GM21367 (cell line): ENCODE results near the gene GPR32.
"Not testable (repeated sequence)": the region's sequence is repeated elsewhere in the genome, so short reads cannot be mapped to it uniquely, and the experiment has no call there.

ENCODE experiments used
- ATAC-seq: cut with Tn5 transposase; IDR thresholded peaks from one replicate; pipeline ENCODE4 v1.9.1; 2021; ENCODE audit not compliant: unreplicated experiment

The GPR32 gene, protein sequence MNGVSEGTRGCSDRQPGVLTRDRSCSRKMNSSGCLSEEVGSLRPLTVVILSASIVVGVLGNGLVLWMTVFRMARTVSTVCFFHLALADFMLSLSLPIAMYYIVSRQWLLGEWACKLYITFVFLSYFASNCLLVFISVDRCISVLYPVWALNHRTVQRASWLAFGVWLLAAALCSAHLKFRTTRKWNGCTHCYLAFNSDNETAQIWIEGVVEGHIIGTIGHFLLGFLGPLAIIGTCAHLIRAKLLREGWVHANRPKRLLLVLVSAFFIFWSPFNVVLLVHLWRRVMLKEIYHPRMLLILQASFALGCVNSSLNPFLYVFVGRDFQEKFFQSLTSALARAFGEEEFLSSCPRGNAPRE

DNA sequence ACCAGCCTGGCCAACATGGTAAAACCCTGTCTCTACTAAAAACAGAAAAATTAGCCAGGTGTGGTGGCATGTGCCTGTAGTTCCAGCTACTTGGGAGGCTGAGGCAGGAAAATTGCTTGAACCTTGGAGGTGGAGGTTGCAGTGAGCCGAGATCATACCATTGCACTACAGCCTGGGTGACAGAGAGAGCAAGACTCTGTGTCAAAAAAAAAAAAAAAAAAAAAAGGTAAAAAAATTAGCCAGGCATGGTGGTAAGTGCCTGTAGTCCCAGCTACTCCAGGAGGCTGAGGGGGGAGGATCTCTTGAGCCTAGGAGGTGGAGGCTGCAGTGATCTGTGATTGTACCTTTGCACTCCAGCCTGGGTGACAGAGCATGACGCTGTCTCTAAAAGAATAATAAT lies at the start of gene GPR32:
GPR32 (plus strand) TSS at position 301 of the 400 bp plus-strand sequence. CDS start 137 bp downstream, outside the sequence.
- ATAC-seq = not testable (repeated sequence)

DNA sequence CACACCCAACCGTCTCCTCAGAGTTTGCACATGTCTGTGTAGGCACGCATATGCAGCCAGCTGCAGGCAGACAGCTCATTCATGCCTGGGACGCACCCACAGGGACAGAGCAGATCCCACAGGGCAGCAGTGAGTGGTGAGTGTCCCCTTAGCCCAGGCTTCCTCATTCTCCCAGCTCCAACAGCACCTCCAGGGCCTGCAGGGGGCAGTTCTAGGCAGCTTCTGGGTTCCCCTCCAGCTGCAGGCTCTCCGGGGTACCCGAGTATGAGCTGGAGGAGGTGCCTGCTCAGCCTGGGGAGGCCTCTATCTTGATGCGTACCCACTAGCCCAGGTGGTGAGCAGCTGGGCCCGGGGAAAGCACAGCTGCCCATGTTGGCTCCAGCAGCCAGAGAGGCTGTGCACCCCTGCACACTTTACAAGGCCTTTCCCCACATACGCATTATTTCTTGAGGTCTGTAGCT lies 49.3 kb upstream of the GPR32 start:
- ATAC-seq = no peak

- ATAC-seq = no peak
Measured at GRCh38 chr19:50721441-50722137, 48.7 kb upstream of the GPR32 start.

GRCh38 chr19:50722201-50723013 lies 47.9 kb upstream of the GPR32 start:
- ATAC-seq = no peak

- ATAC-seq = no peak
Measured at GRCh38 chr19:50723069-50723468, 47.2 kb upstream of the GPR32 start, which contains the start of gene CLEC11A. Gene CLEC11A (plus strand): TSS chr19:50723364. CDS start chr19:50723526, 162 bp downstream.

DNA sequence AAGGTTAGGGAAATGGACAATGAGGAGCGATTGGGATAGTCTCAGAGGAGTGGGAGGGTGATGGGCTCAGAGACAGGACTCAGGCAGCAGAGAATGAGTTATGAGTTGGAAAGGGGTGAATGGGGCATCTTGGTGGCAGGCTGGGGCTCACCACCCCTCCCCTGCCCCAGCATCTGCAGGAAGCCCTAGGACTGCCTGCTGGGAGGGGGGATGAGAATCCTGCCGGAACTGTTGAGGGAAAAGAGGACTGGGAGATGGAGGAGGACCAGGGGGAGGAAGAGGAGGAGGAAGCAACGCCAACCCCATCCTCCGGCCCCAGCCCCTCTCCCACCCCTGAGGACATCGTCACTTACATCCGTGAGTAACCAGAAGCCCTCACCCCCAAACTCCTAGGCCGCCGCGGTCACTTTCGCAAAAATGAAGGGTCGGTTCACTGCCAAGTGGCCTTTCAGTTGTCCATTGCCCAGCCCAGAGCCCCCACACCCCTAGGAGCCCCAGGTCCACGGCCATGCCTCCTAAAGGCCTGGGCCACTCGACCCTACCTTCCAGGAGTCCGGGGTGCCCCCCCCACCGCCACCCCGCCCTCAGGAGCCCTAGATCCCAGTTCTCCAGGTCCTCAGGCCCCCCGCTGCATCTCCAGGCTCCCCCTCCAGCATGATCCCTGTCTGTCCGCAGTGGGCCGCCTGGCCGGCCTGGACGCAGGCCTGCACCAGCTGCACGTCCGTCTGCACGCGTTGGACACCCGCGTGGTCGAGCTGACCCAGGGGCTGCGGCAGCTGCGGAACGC lies 46.3 kb upstream of the GPR32 start:
- no peak for ATAC-seq

GRCh38 chr19:50724522-50725217 lies 45.6 kb upstream of the GPR32 start:
- ATAC-seq = peak; percentile 60

DNA sequence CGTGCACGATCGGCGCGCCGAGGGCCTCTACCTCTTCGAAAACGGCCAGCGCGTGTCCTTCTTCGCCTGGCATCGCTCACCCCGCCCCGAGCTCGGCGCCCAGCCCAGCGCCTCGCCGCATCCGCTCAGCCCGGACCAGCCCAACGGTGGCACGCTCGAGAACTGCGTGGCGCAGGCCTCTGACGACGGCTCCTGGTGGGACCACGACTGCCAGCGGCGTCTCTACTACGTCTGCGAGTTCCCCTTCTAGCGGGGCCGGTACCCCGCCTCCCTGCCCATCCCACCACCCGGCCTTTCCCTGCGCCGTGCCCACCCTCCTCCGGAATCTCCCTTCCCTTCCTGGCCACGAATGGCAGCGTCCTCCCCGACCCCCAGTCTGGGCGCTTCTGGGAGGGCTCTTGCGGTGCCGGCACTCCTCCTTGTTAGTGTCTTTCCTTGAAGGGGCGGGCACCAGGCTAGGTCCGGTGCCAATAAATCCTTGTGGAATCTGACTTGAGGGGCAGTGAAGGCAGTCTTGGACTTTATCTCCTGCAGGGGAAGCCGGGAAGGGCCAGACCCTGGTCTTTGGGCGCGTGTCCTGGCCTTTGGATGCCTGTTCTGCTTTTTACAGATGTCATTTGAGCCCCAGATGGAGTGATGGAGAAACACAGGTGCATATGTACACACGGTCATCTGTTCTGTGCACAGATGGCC lies 44.9 kb upstream of the GPR32 start:
- no peak for ATAC-seq

DNA sequence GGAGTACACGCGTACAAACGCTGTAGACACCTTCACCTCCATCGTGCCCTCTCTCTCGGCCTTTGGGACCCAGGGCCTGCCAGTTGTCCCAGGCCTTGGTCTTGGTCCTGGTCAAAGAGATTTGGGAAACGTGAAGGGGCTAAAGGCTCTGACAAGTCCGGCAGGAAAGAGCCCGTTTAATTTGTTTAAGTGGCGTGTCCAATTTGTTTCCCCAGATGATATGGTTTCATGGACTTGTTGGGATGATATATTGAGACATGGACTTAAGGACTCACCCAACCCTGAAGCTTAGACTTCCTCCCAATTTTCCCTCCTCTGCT lies 44.4 kb upstream of the GPR32 start:
- no peak for ATAC-seq

- ATAC-seq = no peak
Measured at GRCh38 chr19:50728084-50728737, 42.1 kb upstream of the GPR32 start.

DNA sequence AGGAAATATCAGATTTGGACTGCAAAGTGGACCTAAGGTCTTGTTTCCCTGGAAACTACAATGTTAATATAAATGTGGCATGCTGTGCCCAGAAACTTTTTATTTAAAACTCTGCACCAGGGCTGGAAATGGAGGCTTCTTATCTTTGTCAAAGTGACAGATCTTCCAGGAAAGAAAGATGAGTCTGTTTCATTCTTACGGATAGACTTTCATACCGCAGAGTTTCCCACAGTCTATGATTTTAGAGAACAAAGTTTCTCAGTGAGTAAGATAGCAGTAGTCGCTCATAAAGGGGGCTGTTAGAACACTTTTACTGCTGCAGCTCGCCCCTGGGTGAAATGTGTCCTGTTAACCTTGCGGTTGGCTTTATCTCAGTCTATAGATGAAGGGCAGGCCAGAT lies 40.4 kb upstream of the GPR32 start:
- no peak for ATAC-seq

DNA sequence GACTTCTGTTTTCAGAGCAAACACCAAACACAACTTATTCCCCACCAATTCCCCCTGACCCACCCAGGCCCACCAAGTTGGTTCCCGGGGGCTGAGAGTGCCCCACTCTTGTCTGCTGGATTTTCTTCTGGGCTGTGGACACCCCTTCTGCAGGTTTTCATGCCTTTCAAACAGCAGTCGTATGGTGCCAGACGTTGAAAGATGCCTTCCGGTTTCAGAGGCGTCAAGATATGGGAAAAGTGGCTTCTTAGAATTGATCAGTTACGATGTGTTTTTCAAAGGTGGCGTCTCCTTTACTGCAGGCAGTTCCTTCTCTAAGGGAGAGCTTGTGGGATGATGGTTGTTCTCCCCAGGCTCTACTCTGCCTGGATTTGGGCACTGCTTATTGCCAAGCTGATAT lies 34.4 kb upstream of the GPR32 start:
- no peak for ATAC-seq

DNA sequence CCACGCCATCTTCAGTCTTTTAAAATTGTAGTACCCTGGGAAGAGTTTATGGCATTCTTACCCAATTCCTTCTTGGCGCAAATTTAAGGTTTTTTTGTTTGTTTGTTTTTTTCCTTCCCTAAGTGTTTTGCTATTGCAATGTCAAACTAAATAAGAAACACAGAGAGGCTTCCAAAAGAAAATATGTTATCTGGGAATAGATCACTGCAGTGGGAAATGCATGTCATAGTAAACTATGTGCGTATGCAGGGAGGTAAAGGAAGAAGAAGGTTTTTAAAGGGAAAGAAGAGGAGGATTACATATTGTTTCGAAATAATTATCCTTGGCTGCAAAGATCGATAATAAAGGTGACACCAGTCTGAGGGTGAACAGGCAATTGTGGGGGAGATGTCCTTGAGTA lies 33.9 kb upstream of the GPR32 start:
- ATAC-seq = no peak

GRCh38 chr19:50739132-50739913 lies 30.9 kb upstream of the GPR32 start:
- no peak for ATAC-seq

DNA sequence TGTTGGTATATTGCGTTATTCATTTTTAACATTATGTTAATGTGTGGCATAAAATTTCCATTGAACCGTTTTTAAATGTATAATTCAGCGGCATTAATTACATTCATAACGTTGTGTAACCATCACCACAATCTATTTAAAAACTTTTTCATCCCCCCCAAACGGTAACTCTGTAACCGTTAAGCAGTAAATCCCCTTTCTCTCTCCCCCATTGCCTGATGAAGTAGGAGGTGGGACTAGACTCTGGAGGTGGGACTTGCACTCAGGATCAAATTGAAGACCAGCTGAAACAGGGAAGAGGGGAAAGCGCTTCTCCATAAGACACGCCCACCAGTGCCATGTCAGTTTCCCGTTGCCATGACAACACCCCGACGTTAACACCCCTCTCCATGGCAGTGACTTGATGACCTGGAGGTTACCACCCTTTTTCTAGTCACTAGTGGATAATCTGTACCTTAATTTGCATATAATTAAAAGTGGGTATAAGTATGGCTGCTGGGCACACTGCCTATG lies 30.3 kb upstream of the GPR32 start:
- no peak for ATAC-seq

- no peak for ATAC-seq
Measured at GRCh38 chr19:50741179-50741933, 28.9 kb upstream of the GPR32 start.

GRCh38 chr19:50743537-50743936 lies 26.7 kb upstream of the GPR32 start:
- ATAC-seq = no peak
